Osteoblast (primary cell): ENCODE results near the gene GSKIP. TPM values are rescaled to one million over a fixed set of nuclear protein-coding genes. Genes with fewer than 3 reads are reported as not detected.

Experiments used
- DNase-seq: peaks from one replicate; pipeline ENCODE4 v3.0.0; 2011; ENCODE audit warnings: low spot score, mixed read lengths; ENCODE audit not compliant: insufficient read length; ENCODE audit errors: missing footprints
- H2AFZ ChIP-seq: 2 replicates; pipeline ENCODE4 v1.6.0; 2011; ENCODE audit warnings: mild to moderate bottlenecking, low read length
- H3K27ac ChIP-seq: 2 replicates; pipeline ENCODE4 v1.5.1; 2011; ENCODE audit warnings: mild to moderate bottlenecking, low read depth, low read length, moderate library complexity
- H3K27me3 ChIP-seq: 2 replicates; pipeline ENCODE4 v1.6.0; 2012; ENCODE audit warnings: mild to moderate bottlenecking, control low read depth, inconsistent platforms, low read length, moderate library complexity; ENCODE audit not compliant: insufficient read depth
- H3K36me3 ChIP-seq: 2 replicates; pipeline ENCODE4 v1.5.1; 2011; ENCODE audit warnings: mild to moderate bottlenecking, low read length, control low read depth, moderate library complexity; ENCODE audit not compliant: insufficient read depth
- H3K4me1 ChIP-seq: 2 replicates; pipeline ENCODE4 v1.5.1; 2011; ENCODE audit warnings: mild to moderate bottlenecking, low read length, control low read depth, moderate library complexity; ENCODE audit not compliant: insufficient read depth
- H3K4me2 ChIP-seq: 2 replicates; pipeline ENCODE4 v1.6.0; 2011; ENCODE audit warnings: mild to moderate bottlenecking, low read length; ENCODE audit not compliant: insufficient read depth
- H3K4me3 ChIP-seq: fragments of 200-600 bp; sonication (generic); 3 replicates; pipeline ENCODE4 v1.5.1; 2012; ENCODE audit warnings: mild to moderate bottlenecking, low read length, inconsistent platforms; ENCODE audit not compliant: insufficient read depth
- H3K79me2 ChIP-seq: 2 replicates; pipeline ENCODE4 v1.6.0; 2012; ENCODE audit warnings: mild to moderate bottlenecking, low read length, control low read depth, inconsistent platforms; ENCODE audit not compliant: insufficient read depth
- H3K9me3 ChIP-seq: 2 replicates; pipeline ENCODE4 v1.5.1; 2011; ENCODE audit warnings: low read depth, low read length, control low read depth
- H4K20me1 ChIP-seq: 2 replicates; pipeline ENCODE4 v1.6.0; 2012; ENCODE audit warnings: mild to moderate bottlenecking, low read length, control low read depth; ENCODE audit not compliant: insufficient read depth
- total RNA-seq: library from RNA; depleted of rRNA; stranded (reverse); fragments of >200 nt; gene quantifications from 2 replicates; pipeline ENCODE4 v1.2.3, GENCODE V29; 2012
- TF ChIP-seq, protein P1 (sequence below): IDR thresholded peaks from 2 replicates; pipeline ENCODE4 v1.5.1; 2011; ENCODE audit warnings: mild to moderate bottlenecking, low read depth, low read length, moderate library complexity; ENCODE audit errors: extremely low read depth

Gene GSKIP, protein sequence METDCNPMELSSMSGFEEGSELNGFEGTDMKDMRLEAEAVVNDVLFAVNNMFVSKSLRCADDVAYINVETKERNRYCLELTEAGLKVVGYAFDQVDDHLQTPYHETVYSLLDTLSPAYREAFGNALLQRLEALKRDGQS
- 22.4 and 26.8 TPM in 2 replicates for total RNA-seq

DNA sequence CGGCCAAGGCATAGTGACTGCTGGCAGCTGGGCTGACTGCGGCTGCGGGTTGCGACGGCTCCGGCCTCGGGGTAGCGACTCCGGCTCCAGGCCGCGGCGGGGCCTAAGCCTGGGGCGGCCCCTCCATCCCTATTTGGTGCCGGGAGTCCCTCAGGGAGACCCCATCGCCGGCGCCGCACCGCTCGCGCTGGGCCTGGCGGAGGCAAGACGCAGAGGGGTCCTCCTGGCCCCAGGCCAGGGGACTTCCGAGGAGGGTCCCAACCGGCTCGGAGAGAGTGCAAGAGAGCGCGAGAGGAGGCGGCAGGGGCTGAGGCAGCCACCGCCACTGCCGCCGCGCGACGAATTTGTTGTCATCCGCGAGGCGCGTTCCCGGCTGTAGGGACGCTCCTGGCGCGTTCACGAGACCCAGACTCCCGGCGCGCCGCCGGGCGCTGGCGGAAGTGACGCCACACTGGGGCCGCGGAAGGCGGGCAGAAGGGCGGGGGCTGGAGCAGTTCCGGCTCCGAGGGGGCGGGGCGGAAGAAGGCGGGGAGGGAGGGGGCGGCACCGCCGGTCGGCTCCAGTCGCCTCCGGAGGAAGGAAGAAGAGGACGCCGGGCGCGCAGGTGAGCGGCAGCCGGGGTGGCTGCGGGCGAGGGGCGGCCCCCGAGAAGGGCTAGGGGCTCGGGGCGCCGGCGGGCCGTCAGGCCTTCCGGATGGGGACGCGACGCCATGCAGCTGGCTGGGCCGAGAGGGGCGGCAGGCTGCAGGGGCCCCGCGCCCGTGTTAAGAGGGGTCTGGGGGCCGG is at the start of gene GSKIP, which contains the start of gene ATG2B:
Gene GSKIP, plus strand, starts transcription at position 562 of the 786 bp plus-strand sequence. CDS start 18,722 bp downstream, outside the sequence.
Gene ATG2B, minus strand, starts transcription at position 377 of the 786 bp plus-strand sequence. Its CDS starts 365 bp downstream, at position 12.
- H3K36me3 ChIP-seq: no peaks in the 10 kb centered on the region
- H3K79me2 ChIP-seq: peaks cover 90% of the 10 kb centered on the region
- peak within 1 kb of the TSS; percentile 85 for H3K27ac ChIP-seq
- H3K4me1 ChIP-seq: peaks cover 22% of the 10 kb centered on the region
- peak within 1 kb of the TSS; percentile 100 for H3K4me2 ChIP-seq
- H4K20me1 ChIP-seq: peaks cover 44% of the 10 kb centered on the region
- H3K9me3 ChIP-seq: no peaks in the 10 kb centered on the region
- peak; percentile 98 for DNase-seq
- peak within 1 kb of the TSS; percentile 96 for H3K4me3 ChIP-seq
- peak within 1 kb of the TSS; percentile 94 for H2AFZ ChIP-seq
- TF ChIP-seq, protein P1, sequence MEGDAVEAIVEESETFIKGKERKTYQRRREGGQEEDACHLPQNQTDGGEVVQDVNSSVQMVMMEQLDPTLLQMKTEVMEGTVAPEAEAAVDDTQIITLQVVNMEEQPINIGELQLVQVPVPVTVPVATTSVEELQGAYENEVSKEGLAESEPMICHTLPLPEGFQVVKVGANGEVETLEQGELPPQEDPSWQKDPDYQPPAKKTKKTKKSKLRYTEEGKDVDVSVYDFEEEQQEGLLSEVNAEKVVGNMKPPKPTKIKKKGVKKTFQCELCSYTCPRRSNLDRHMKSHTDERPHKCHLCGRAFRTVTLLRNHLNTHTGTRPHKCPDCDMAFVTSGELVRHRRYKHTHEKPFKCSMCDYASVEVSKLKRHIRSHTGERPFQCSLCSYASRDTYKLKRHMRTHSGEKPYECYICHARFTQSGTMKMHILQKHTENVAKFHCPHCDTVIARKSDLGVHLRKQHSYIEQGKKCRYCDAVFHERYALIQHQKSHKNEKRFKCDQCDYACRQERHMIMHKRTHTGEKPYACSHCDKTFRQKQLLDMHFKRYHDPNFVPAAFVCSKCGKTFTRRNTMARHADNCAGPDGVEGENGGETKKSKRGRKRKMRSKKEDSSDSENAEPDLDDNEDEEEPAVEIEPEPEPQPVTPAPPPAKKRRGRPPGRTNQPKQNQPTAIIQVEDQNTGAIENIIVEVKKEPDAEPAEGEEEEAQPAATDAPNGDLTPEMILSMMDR: no peak
- no peaks in the 10 kb centered on the region for H3K27me3 ChIP-seq

DNA sequence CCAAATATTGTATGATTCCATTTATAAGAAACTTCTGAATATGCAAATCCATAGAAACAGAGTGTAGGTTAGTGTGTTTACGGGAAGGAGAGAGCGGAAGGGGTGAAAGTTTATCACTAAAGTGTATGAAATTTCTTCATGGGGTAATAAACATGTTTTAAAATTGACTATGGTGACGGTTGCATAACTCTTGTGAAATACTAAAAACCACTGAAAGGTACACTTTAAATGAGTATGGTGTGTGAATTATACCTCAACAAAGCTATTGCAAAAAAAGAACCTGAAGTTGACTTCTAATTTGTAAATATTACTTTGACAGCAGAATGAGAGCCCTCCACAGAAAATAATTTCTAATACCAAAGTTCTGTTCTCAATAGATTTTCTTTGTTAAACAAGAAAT is 47.2 kb upstream of the GSKIP start:
- Histone ChIP-seq H3K79me2 (no peaks in the 10 kb centered on the region), H3K36me3 (peaks cover 28% of the 10 kb centered on the region), H3K4me1 (no peaks in the 10 kb centered on the region), H3K4me2 (no peak overlapping the region), H3K27ac (no peak overlapping the region), H2AFZ (no peak overlapping the region), H3K9me3 (no peaks in the 10 kb centered on the region), H3K27me3 (no peaks in the 10 kb centered on the region), H4K20me1 (no peaks in the 10 kb centered on the region), H3K4me3 (no peak overlapping the region)
- TF ChIP-seq, protein P1: no peak
- DNase-seq: no peak

DNA sequence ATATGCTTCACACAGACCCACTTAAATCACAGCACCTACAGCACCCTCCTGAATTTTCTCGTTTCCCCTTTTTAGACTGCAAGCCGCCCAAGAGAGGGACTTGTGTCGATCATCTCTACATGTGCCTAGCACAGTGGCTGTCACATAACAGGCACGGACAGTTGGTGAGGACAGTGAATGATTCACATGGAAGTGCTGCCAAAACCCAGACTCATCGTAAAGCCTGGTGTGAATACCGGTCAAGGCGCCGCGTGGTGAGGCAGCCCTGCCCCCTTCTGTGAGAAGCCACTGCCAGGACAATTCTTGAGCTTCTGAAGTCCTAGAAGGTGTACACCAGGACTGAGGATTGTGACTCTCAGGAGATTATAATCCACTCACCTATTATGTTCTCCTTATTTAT is 44.5 kb upstream of the GSKIP start:
- TF ChIP-seq, protein P1: no peak

DNA sequence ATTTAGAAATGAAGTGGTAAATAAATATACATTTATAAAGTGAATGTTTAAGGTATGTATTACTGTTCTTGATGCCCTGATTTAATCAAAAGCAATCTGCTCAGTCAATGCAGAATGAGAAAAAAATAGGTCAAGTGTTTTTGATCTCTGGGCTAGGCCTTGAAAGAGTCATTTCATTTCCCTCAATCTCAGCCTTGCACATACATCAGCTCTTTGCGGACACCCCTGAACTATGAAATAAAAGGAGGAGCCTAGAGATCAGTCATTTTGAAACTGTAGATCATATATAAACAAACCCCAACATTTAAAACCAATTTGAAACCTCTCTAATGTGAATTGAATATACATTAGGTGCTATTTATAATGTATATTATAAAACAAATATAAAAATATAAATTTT is 42.7 kb upstream of the GSKIP start:
- Histone ChIP-seq H3K4me3 (no peak overlapping the region), H3K79me2 (no peaks in the 10 kb centered on the region), H3K9me3 (no peaks in the 10 kb centered on the region), H3K27me3 (no peaks in the 10 kb centered on the region), H4K20me1 (no peaks in the 10 kb centered on the region), H3K27ac (no peak overlapping the region), H2AFZ (no peak overlapping the region), H3K36me3 (peaks cover 50% of the 10 kb centered on the region), H3K4me1 (no peaks in the 10 kb centered on the region), H3K4me2 (no peak overlapping the region)
- TF ChIP-seq, protein P1: no peak
- no peak for DNase-seq

More for the DNA sequence above, 44.5 kb upstream of the GSKIP start:
- peaks cover 45% of the 10 kb centered on the region for H3K36me3 ChIP-seq
- H2AFZ ChIP-seq: no peak overlapping the region
- no peak for DNase-seq
- no peaks in the 10 kb centered on the region for H4K20me1 ChIP-seq
- H3K9me3 ChIP-seq: no peaks in the 10 kb centered on the region
- H3K79me2 ChIP-seq: no peaks in the 10 kb centered on the region
- H3K4me1 ChIP-seq: no peaks in the 10 kb centered on the region
- no peak overlapping the region for H3K4me2 ChIP-seq
- no peak overlapping the region for H3K27ac ChIP-seq
- no peaks in the 10 kb centered on the region for H3K27me3 ChIP-seq
- H3K4me3 ChIP-seq: no peak overlapping the region
